Left lung (tissue), 14 donors: ENCODE measurements around the gene PTTG1. TPM values are rescaled to one million over a fixed set of nuclear protein-coding genes. Genes with fewer than 3 reads are reported as not detected.

Experiments used
- ATAC-seq: fragments of 200-7000 bp; cut with Tn5 transposase; one replicate; pipeline ENCODE4 v1.9.1; 2020; ENCODE audit warnings: moderate library complexity
- DNase-seq, 4 donors: peaks; one replicate each; pipeline ENCODE4 v3.0.0-alpha.2; 2013 to 2020
- H3K27ac ChIP-seq, 2 donors: fragments of 200-600 bp; sonication (generic) in 1 of 2; one replicate each; pipeline versions ENCODE4 v1.5.0 to v1.8.0; 2020 to 2021
- H3K27me3 ChIP-seq, 2 donors: fragments of 200-600 bp; sonication (generic) in 1 of 2; one replicate each; pipeline versions ENCODE4 v1.5.0 to v1.8.0; 2020 to 2021
- H3K36me3 ChIP-seq, 2 donors: fragments of 200-600 bp; sonication (generic) in 1 of 2; one replicate each; pipeline versions ENCODE4 v1.5.0 to v1.8.0; 2020 to 2021
- H3K4me1 ChIP-seq, 2 donors: fragments of 200-600 bp; one replicate each; pipeline ENCODE4 v1.8.0; 2021
- H3K4me3 ChIP-seq, 2 donors: fragments of 200-600 bp; sonication (generic) in 1 of 2; one replicate each; pipeline versions ENCODE4 v1.5.0 to v1.8.0; 2020 to 2021; ENCODE audit warnings: mild to moderate bottlenecking in 1 of 2
- H3K9me3 ChIP-seq, 2 donors: fragments of 200-600 bp; sonication (generic) in 1 of 2; one replicate each; pipeline versions ENCODE4 v1.5.0 to v1.8.0; 2020 to 2021
- CTCF ChIP-seq, 2 donors: fragments of 200-600 bp; sonication (generic) in 1 of 2; IDR thresholded peaks; one replicate each; pipeline versions ENCODE4 v1.5.0 to v1.8.0; 2021; ENCODE audit warnings: antibody characterized with exemption in 2 of 2
- intact Hi-C, 2 donors: fragments of 100-400 bp; cut with DNase I; formaldehyde crosslinking; loops; one replicate each; pipeline versions ENCODE4 v1.11.2 to v1.14.2; 2022
- long read RNA-seq, 12 donors: library from polyadenylated mRNA in 2 of 12; unstranded in 2 of 12; transcript quantifications; one replicate each; pipeline ENCODE4 v2.0.0 and lab custom pipeline, GENCODE V29; 2019 to 2026
- polyA plus RNA-seq, 6 donors: library from polyadenylated mRNA; unstranded; fragments of 120-200 nt; gene quantifications; one replicate each; pipeline ENCODE4 v1.2.1, GENCODE V29; 2013; ENCODE audit not compliant: insufficient read length in 6 of 6
- total RNA-seq, 2 donors: library from RNA; stranded (reverse); fragmentation: NEBNext Ultra II Directional; extraction: Animal tissue kit (Norgen Biotek cat#: 25700); gene quantifications; one replicate each; pipeline ENCODE4 v1.2.1, GENCODE V29; 2021
- donor health status: DM: no; HTN: yes; CAD: no.
- donor health status: DM: no; HTN: no; CAD: no.

Gene PTTG1
- total RNA-seq = 10 to 100 TPM; 10.2 to 27.7 TPM
- 100 to 1,000 TPM in 1 of 6 donors, 10 to 100 TPM in 5; 47.1 to 107 (median 64.8) TPM for polyA plus RNA-seq
- long read RNA-seq, donor 1, transcript PTTG1-202 (5 exons, 1,070 nt) = minor isoform, 33 of 161 reads
- long read RNA-seq, donor 1, transcript PTTG1-201 (6 exons, 753 nt) = major isoform, 44 of 161 reads
- long read RNA-seq, donor 1, transcript PTTG1-205 (6 exons, 895 nt) = minor isoform, 7 of 161 reads
- long read RNA-seq, donor 1, partial matches to known transcripts = 72 of 161 reads
- long read RNA-seq, donor 1, other reads (novel, unspliced or antisense) = 0 of 161 reads
- long read RNA-seq, donor 2, transcript PTTG1-201 (6 exons, 753 nt) = major isoform, 41 of 174 reads
- long read RNA-seq, donor 2, transcript PTTG1-202 (5 exons, 1,070 nt) = minor isoform, 35 of 174 reads
- long read RNA-seq, donor 2, transcript PTTG1-205 (6 exons, 895 nt) = minor isoform, 7 of 174 reads
- long read RNA-seq, donor 2, partial matches to known transcripts = 87 of 174 reads
- long read RNA-seq, donor 2, other reads (novel, unspliced or antisense) = 0 of 174 reads
- long read RNA-seq, donor 3, transcript PTTG1-201 (6 exons, 753 nt) = major isoform, 57 of 159 reads
- long read RNA-seq, donor 3, transcript PTTG1-202 (5 exons, 1,070 nt) = minor isoform, 27 of 159 reads
- long read RNA-seq, donor 3, partial matches to known transcripts = 72 of 159 reads
- long read RNA-seq, donor 3, other reads (novel, unspliced or antisense) = 0 of 159 reads
- long read RNA-seq, donor 4, transcript PTTG1-202 (5 exons, 1,070 nt) = minor isoform, 5 of 28 reads
- long read RNA-seq, donor 4, transcript PTTG1-201 (6 exons, 753 nt) = major isoform, 21 of 28 reads
- long read RNA-seq, donor 4, partial matches to known transcripts = 0 of 28 reads
- long read RNA-seq, donor 4, other reads (novel, unspliced or antisense) = 0 of 28 reads
- long read RNA-seq, donor 5, transcript PTTG1-201 (6 exons, 753 nt) = major isoform, 31 of 102 reads
- long read RNA-seq, donor 5, transcript PTTG1-202 (5 exons, 1,070 nt) = minor isoform, 9 of 102 reads
- long read RNA-seq, donor 5, partial matches to known transcripts = 56 of 102 reads
- long read RNA-seq, donor 5, other reads (novel, unspliced or antisense) = 0 of 102 reads
- long read RNA-seq, donor 6, transcript PTTG1-201 (6 exons, 753 nt) = major isoform, 74 of 232 reads
- long read RNA-seq, donor 6, transcript PTTG1-207 (3 exons, 434 nt) = minor isoform, 5 of 232 reads
- long read RNA-seq, donor 6, transcript PTTG1-202 (5 exons, 1,070 nt) = minor isoform, 44 of 232 reads
- long read RNA-seq, donor 6, transcript PTTG1-205 (6 exons, 895 nt) = minor isoform, 6 of 232 reads
- long read RNA-seq, donor 6, partial matches to known transcripts = 103 of 232 reads
- long read RNA-seq, donor 6, other reads (novel, unspliced or antisense) = 0 of 232 reads
- long read RNA-seq, donor 7, transcript PTTG1-202 (5 exons, 1,070 nt) = minor isoform, 10 of 119 reads
- long read RNA-seq, donor 7, transcript PTTG1-201 (6 exons, 753 nt) = major isoform, 29 of 119 reads
- long read RNA-seq, donor 7, partial matches to known transcripts = 76 of 119 reads
- long read RNA-seq, donor 7, other reads (novel, unspliced or antisense) = 0 of 119 reads
- long read RNA-seq, donor 8, transcript PTTG1-201 (6 exons, 753 nt) = major isoform, 18 of 58 reads
- long read RNA-seq, donor 8, partial matches to known transcripts = 35 of 58 reads
- long read RNA-seq, donor 8, other reads (novel, unspliced or antisense) = 0 of 58 reads
- long read RNA-seq, donor 9 = 0 reads
- long read RNA-seq, donor 10, transcript PTTG1-201 (6 exons, 753 nt) = major isoform, 11 of 12 reads
- long read RNA-seq, donor 10, partial matches to known transcripts = 0 of 12 reads
- long read RNA-seq, donor 10, other reads (novel, unspliced or antisense) = 0 of 12 reads
- long read RNA-seq, donor 11, transcript PTTG1-201 (6 exons, 753 nt) = major isoform, 24 of 84 reads
- long read RNA-seq, donor 11, transcript PTTG1-205 (6 exons, 895 nt) = minor isoform, 10 of 84 reads
- long read RNA-seq, donor 11, transcript PTTG1-202 (5 exons, 1,070 nt) = minor isoform, 5 of 84 reads
- long read RNA-seq, donor 11, partial matches to known transcripts = 44 of 84 reads
- long read RNA-seq, donor 11, other reads (novel, unspliced or antisense) = 0 of 84 reads
- long read RNA-seq, donor 12, transcript PTTG1-201 (6 exons, 753 nt) = major isoform, 26 of 92 reads
- long read RNA-seq, donor 12, transcript PTTG1-202 (5 exons, 1,070 nt) = minor isoform, 12 of 92 reads
- long read RNA-seq, donor 12, partial matches to known transcripts = 51 of 92 reads
- long read RNA-seq, donor 12, other reads (novel, unspliced or antisense) = 0 of 92 reads

- TF ChIP-seq CTCF (IDR thresholded peaks at IDR 0.05) = no peak
- Histone ChIP-seq H3K27ac (peak within 1 kb of the TSS; percentile 77 to 80), H3K4me1 (peaks cover 11 to 61% of the 10 kb centered on the region in 2 donors), H3K36me3 (no peaks in the 10 kb centered on the region), H3K27me3 (no peaks in the 10 kb centered on the region), H3K4me3 (peak within 1 kb of the TSS; percentile 53 to 58), H3K9me3 (no peaks in the 10 kb centered on the region)
- intact Hi-C loops = no loop called here
- ATAC-seq (peak; percentile 90), DNase-seq (peak; percentile 95 to 98 (median 96))
Measured at GRCh38 chr5:160421625-160422258, at the start of gene PTTG1. TSS of gene PTTG1 (plus strand) at chr5:160421855. CDS start at chr5:160422313, 458 bp downstream.

GRCh38 chr5:160375166-160375565 lies 46.5 kb upstream of the PTTG1 start:
- Histone ChIP-seq H3K27ac (no peak overlapping the region), H3K9me3 (no peaks in the 10 kb centered on the region), H3K4me3 (no peak overlapping the region), H3K27me3 (peaks cover 0 to 13% of the 10 kb centered on the region in 2 donors), H3K4me1 (peaks cover 0 to 5% of the 10 kb centered on the region in 2 donors), H3K36me3 (no peaks in the 10 kb centered on the region)
- intact Hi-C loops = no loop called here
- DNase-seq (no peak), ATAC-seq (no peak)
- no peak for TF ChIP-seq CTCF (IDR thresholded peaks at IDR 0.05)

- no peaks in the 10 kb centered on the region for H3K4me1 ChIP-seq
- peaks cover 0 to 7% of the 10 kb centered on the region in 2 donors for H3K27me3 ChIP-seq
- no peaks in the 10 kb centered on the region for H3K36me3 ChIP-seq
- ATAC-seq = no peak
- H3K9me3 ChIP-seq = no peaks in the 10 kb centered on the region
- H3K4me3 ChIP-seq = no peak overlapping the region
- intact Hi-C loops = no loop called here
- TF ChIP-seq CTCF (IDR thresholded peaks at IDR 0.05) = no peak
- no peak for DNase-seq
- no peak overlapping the region for H3K27ac ChIP-seq
Measured at GRCh38 chr5:160375701-160376100, 46.0 kb upstream of the PTTG1 start.
